ENCODE results near the gene YKT6.

Gene YKT6

DNA sequence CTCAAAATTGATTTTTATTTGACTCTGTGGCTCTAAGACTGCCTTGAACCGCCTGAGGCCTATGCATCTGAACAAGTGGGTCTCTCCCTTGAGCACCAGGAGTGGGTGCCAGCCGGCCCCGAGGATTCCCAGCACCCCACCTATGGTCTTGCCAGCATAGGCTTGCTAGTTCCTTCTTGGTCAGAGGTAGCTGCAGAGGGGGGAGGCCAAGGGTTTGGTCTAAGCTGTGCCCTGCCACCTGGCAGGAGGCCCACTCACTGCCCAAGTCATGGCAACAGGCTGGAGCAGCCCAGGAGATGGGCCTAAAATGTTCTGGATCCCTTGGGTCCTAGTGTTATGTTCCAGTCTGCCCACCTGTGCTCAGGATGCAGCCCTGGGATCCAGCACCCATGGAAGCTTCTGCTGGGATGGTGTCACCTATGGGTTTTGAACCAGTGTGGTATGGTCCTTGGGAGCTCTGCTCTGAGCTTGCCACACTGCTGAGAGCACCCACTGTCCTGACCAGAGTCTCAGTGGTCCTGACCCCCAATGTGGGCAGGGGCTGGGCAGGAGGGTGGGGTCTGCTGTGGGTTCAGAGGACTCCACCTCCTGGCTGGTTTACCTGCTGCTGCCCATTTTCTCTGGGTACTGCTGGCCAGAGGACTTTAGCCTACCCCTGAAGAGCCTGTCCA is 12.6 kb downstream of the YKT6 start:
- TF ChIP-seq CTCF (IDR thresholded peaks at IDR 0.05; ENCODE audit: low read depth, low read length) = no peak
- no peak for DNase-seq (ENCODE audit: low read depth in 2 of 2)

GRCh38 chr7:44213877-44214388 is 13.2 kb downstream of the YKT6 start:
- TF ChIP-seq CTCF (IDR thresholded peaks at IDR 0.05; ENCODE audit: low read depth, low read length) = no peak
- no peak overlapping the region for H3K4me3 ChIP-seq (replicated peaks in 1 of 2; ENCODE audit: low read depth in 2 of 2, low read length in 2 of 2)
- DNase-seq (ENCODE audit: low read depth in 2 of 2) = no peak

More for the DNA sequence above, 12.6 kb downstream of the YKT6 start:
- H3K4me3 ChIP-seq (replicated peaks in 1 of 2; ENCODE audit: low read depth in 2 of 2, low read length in 2 of 2) = no peak overlapping the region

GRCh38 chr7:44215531-44215930 is 14.8 kb downstream of the YKT6 start:
- no peak for TF ChIP-seq CTCF (IDR thresholded peaks at IDR 0.05; ENCODE audit: low read depth, low read length)
- no peak for DNase-seq (ENCODE audit: low read depth in 2 of 2)
- no peak overlapping the region for H3K4me3 ChIP-seq (replicated peaks in 1 of 2; ENCODE audit: low read depth in 2 of 2, low read length in 2 of 2)

DNA sequence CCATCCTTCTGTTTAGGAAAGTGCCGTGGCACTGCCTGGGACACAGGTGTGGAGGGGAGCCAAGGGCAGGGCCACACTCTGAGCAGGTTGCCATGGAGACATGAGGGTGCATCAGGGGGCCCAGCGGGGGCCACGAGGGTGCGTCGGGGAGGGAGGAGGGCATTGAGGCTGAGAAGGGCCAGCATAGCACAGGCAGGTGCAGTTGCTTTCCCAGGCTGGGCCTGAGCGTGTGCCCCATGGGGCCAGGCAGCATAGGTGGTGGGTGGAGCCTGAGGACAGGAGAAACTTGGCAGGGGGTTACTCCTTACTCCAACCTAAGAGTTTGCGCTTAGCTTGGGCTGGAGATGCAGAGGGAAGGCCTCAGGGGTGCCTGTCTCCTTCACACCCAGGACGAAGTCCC is 15.2 kb downstream of the YKT6 start:
- no peak overlapping the region for H3K4me3 ChIP-seq (replicated peaks in 1 of 2; ENCODE audit: low read depth in 2 of 2, low read length in 2 of 2)
- no peak for TF ChIP-seq CTCF (IDR thresholded peaks at IDR 0.05; ENCODE audit: low read depth, low read length)
- no peak for DNase-seq (ENCODE audit: low read depth in 2 of 2)

GRCh38 chr7:44216521-44217222 is 15.9 kb downstream of the YKT6 start:
- DNase-seq (ENCODE audit: low read depth in 2 of 2) = no peak
- TF ChIP-seq CTCF (IDR thresholded peaks at IDR 0.05; ENCODE audit: low read depth, low read length) = no peak
- H3K4me3 ChIP-seq (replicated peaks in 1 of 2; ENCODE audit: low read depth in 2 of 2, low read length in 2 of 2) = no peak overlapping the region

GRCh38 chr7:44217223-44217714 is 16.5 kb downstream of the YKT6 start:
- H3K4me3 ChIP-seq (replicated peaks in 1 of 2; ENCODE audit: low read depth in 2 of 2, low read length in 2 of 2) = no peak overlapping the region
- no peak for TF ChIP-seq CTCF (IDR thresholded peaks at IDR 0.05; ENCODE audit: low read depth, low read length)
- DNase-seq (ENCODE audit: low read depth in 2 of 2) = no peak
